Left renal cortex interstitium (tissue), 4 donors: ENCODE data around the gene RPS16. TPM values are rescaled to one million over a fixed set of nuclear protein-coding genes. Genes with fewer than 3 reads are reported as not detected.
"Not testable (repeated sequence)": the region's sequence is repeated elsewhere in the genome, so short reads cannot be mapped to it uniquely, and the experiment has no call there.

Experiments
- DNase-seq, 4 donors: peaks; one replicate each; pipeline ENCODE4 v3.0.0-alpha.2; 2013; ENCODE audit warnings: low read depth in 4 of 4, low spot score in 2 of 4, missing footprints in 1 of 4
- polyA plus RNA-seq, 4 donors: library from polyadenylated mRNA; unstranded; fragments of 120-200 nt; gene quantifications; one replicate each; pipeline ENCODE4 v1.2.1, GENCODE V29; 2013; ENCODE audit not compliant: insufficient read length in 4 of 4

RPS16 gene
- polyA plus RNA-seq, 4 donors, result 1,223 to 1,602 (median 1,296) TPM

DNA sequence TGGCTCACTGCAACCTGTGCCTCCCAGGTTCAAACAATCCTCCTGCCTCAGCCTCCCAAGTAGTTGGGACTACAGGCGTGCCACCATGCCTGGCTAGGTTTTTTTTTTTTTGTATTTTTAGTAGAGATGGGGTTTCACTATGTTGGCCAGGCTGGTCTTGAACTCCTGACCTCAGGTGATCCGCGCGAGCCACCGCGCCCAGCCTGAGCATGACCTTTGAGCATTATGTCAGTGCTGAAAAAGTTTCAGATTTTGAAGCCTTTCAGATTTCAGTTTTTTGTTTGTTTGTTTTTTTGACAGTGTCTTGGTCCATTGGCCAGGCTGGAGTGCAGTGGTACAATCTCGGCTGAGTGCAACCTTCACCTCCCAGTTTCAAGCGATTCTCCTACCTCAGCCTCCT is 15.5 kb upstream of the RPS16 start:
- not testable (repeated sequence) for DNase-seq

DNA sequence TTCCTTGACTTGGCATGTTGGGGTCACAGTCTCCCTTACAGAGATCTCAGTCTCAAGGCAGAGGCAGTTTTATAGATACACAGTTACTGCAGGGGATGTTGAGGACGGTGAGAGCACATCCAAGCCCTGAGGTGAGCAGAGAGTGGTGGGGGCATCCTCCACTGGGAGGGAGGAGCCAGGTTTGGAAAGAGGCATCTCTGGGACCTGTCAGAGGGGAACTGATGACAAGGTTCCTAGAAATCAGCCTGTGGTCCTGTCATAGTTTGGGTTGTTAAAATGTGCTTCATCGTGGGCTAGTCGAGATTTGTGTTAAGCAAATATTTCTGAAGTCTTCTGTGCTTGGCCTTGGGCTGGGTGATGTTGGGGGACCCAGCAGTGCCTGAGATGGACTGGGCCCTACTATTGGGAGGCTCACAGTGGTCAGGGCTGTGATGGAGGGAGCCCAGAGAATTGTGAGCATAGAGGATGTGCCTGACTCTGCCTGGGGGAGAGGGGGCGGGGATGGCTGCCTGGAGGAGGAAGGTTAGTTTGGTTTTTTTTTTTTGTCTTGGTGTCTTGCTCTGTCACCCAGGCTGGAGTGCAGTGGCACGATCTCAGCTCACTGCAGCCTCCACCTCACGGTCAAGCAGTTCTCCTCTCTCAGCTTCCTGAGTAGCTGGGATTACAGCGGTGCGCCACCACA is 13.5 kb upstream of the RPS16 start:
- DNase-seq, result no peak

DNA sequence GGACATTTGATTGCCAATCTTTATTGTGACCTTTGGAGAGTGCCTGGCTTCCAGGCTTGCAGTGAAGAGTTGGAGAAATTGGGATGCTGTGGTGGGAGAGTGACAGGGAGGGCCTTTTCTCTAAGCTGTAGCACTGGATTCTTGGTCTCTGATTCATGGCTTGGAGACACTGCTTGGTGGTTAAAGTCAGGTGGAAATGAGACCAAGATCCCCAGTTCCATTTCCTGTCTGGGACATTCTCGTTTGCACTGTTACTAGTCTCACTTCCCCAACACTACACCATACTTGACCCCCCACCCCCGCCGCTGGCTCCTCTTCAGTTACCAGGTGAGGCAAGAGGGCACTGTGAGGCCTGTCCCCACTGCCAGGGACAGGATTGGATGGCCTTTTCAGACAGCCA is 12.5 kb upstream of the RPS16 start:
- DNase-seq, result no peak

DNA sequence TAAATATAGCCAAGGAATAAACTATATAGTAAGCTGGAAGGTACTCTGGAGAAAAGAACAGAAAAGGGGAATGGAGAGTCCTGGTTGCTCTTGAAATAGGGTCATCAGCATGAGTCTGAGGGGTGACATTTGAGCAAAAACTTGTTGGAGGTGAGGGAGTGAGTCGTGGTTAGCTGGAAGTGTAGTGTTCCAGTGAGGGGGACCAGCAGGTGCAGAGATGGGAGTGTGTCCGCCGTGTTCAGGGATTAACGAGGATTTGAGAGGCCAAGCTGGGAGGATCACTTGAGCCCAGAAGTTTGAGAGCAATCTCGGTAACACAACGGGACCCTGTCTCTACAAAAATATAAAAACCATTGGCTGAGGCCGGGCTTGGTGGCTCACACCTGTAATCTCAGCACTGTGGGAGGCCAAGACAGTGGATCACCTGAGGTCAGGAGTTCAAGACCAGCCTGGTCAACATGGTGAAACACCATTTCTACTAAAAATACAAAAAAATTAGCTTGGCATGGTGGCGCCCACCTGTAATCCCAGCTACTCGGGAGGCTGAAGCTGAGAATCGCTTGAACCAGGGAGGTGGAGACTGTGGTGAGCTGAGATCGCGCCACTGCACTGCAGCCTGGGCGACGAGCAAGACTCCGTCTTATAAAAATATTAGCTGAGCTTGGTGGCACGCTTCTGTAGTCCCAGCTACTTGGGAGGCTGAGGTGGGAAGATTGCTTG is 10.8 kb upstream of the RPS16 start:
- no peak for DNase-seq

DNA sequence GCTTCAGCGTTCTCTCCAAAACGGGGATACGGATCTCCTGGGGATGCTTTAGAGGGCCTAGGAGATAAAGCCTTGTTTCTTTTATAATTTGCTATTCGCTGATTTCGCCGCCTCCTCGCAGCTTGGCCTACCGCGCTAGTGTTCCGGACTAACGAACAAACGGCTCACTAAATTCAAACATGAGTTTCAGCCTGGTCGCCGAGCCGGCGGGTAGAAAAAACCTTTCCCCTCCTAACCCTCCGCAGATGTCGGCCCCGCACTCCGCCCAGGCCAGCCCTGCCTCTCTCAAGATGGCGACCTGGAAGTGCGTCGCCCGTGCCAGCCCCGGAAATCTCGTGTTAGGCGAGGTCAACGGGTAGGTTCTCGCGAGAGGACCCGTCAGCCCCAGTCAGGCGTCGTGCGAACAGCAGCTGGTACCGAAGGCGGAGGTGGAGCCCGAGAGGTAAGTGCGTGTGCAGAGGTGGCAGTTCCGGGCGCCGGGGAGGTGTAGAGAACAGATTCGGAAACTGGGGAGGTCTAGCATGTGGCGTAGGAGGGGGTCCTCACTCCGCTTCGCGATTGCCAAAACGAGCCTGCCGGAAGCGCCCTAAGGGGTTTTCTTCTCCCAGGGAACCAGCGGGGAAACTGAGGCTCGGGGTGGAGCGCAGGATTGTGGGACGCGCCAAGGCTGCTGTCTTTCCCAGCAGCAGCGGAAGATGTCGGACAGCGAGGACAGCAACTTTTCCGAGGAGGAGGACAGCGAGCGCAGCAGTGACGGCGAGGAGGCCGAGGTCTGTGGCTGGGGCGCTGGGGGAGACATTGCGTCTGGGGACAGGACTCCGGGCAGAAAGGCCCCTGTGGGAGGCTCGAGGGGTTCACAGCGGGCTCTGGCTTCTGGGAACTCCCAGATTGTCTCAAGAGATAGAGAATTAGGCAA is 9.7 kb upstream of the RPS16 start, which contains the start of gene SUPT5H:
SUPT5H (plus strand) TSS at position 387 of the 916 bp plus-strand sequence; CDS start at position 696, 309 bp downstream.
- peak; percentile 85 to 95 (median 93) for DNase-seq

DNA sequence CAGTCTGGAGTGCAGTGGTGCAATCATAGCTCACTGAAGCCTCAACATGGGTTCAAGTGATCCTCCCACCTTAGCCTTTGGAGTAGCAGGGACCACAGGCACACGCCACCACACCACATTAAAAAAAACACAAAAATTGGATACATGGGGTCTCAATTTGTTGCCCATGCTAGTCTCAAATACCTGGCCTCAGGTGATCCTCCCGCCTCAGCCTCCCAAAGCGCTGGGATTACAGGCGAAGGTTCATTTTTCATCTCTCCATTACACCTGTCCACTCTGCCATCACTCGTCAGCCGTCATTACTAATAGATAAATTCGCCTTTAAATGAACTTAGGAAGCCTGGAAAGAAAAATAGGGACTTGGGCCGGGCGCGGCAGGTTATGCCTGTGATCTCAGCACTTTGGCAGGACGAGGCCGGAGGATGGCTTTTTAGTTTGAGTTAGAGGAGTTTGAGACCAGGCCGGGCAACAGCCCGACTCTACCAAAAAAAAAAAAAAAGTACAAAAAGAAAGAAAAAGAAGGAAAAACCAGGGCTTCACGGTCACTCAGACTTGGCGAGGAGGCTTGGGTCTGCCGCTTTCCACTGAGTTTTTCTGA is 8.9 kb upstream of the RPS16 start:
- peak in 1 of 4 donors; percentile 18 for DNase-seq

DNA sequence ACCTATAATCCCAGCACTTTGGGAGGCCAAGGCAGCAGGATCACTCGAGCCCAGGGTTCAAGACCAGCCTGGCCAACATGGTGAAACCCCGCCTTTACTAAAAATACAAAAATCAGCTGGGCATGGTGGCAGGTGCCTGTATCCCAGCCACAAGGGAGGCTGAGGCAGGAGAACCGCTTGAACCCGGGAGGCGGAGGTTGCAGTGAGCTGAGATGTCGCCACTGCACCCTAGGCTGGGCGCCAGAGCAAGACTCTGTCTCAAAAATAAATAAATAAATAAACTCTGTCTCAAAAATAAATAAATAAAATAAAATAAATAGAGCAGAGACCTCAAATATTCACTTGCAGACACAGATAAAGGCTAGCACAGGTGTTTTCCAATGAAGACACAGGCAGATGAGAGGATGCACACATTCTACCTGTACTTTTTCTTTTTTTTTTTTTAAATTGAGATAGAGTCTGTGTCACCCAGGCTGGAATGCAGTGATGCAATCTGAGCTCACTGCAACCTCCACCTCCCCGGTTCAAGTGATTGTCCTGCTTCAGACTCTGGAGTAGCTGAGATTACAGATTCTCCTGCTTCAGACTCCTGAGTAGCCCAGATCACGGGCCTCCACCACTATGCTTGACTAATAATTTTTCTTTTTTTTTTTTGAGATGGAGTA is 2.7 kb upstream of the RPS16 start:
- DNase-seq, result no peak

DNA sequence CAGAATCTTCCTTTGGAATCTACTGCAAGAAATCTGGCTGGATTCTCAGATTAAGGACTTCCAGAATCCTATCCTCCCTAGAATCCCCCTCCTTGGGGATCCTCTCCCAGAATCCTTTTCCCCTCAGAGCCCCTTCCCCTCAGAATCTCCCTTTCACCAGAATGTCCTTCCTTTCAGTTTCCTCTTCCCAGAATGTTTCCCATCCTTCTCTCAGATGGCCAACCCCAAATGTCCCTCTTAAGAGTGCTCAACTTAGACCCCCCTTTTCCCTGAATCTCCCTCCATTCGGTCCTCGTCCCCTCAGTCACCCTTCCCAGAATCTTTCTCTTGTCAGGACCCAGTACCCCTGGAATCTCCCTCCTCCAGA is 584 bp upstream of the RPS16 start:
- peak in 1 of 4 donors; percentile 24 for DNase-seq

DNA sequence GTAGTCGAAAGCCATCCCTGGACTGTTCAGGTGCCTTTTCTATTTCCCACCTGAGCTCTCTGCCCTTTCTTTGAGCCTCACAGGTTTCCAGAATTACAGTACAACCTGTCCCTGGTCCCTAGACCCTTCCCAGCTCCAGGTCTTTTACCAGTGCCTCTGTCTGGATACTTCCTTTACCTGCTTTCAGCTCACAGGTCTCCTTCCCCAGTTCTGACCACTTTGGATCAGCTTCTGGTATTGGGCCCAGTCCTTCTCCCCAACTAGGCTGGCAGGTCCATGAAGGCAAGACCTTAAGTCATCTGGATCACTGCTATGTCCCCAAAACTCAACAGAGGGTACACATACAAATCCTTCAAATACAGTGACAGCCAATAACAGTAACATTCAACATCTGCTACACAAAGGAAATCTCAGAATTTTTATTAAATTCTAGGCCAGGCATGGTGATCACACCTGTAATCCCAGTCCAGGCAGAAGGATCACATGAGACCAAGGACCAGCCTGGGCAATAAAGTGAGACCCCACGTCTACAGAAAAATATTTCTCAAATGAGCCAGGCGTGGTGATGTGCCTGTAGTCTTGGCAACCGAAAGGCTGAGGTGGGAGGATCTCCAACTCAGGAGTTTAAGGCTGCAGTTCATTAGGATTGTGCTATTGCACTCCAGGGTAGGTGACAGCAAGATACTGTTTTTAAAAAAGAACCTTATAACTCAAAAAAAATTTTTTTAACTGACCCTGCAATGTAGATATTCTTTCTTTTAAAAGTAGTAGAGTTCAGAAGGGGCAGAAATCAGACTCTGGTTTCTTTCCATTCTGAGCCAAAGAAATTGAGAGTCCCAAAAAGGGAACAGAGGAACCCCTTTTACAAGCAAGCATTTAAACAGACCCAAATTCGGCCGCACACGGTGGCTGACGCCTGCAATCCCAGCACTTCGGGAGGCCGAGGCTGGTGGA is 1.3 kb downstream of the RPS16 start:
- DNase-seq, result no peak

DNA sequence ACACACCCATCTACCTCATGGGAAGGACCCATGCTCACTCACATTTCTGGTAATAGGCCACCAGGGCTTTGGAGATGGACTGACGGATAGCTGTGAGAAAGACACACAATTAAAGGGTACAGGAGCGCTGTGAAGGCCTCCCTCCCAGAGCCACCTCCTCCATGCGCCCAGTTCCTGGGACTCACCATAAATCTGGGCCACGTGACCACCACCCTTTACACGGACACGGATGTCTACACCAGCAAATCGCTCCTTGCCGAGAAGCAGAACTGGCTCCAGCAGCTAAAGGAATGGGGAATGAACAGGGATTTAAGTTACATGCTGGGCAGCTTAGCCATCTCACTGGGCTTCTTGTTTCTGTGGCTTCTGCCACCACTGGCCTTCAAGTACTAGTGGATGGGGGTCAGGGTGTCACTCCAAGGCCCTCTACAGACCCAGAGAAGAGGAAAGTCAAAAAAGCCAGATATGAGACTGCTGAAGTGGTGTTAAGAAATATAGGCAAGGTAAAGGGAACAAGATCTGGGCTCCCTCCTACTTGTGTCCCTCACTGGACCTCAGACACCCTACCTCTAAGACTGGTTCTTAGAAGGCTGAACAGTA is 2.2 kb downstream of the RPS16 start:
- DNase-seq, result no peak

DNA sequence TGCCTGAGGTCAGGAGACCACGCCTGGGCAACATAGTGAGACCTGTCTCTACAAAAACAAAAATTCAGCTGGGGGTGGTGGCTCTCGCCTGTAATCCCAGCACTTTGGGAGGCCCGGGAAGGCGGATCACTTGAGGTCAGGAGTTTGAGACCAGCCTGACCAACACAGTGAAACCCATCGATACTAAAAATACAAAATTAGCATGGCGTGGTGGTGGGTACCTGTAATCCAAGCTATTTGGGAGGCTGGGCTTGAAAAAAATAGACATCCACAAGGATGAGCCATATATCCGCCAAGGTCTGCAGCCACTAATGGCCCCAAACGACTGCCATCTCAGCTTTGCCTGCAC is 3.1 kb downstream of the RPS16 start:
- no peak for DNase-seq

DNA sequence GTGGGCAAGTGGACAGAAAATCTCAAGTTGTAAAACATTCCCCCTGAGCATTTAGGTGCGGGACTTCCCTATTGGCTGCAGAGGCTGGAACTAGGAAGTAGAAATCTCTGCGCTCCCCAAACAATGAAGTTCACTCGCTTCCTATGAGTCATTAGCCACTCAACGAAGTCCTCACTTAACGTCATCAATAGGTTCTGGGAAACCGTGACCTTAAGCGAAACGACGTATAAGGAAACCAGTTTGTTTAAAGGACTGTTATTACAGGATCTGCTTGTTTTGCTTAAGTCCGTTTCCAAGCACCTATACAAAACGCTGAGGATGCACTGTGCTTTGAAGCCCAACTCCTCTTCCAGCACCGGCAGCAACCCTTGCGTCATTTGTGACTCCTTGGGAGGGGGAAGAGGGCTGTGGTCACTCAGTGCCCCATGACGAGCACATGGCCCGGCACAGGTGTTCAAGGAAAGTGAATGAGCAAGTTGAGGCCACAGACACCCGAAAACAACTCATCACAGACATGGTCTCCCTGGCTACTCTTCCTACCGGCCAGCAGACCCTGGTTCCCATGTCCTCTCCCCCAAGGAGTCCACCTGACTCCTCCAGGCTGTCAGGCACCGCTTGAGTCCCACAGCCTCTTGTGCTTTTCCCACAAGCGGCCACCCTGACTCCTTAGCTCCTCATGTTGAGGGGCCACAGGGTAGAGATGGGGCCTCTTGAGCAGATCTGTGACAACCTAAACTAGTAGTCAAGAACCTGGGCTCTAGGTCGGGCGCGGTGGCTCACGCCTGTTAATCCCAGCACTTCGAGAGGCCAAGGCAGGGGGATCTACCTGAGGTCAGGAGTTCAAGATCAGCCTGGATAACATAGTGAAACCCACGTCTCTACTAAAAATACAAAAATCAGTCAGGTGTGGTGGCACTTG is 4.8 kb downstream of the RPS16 start:
- DNase-seq, result no peak

DNA sequence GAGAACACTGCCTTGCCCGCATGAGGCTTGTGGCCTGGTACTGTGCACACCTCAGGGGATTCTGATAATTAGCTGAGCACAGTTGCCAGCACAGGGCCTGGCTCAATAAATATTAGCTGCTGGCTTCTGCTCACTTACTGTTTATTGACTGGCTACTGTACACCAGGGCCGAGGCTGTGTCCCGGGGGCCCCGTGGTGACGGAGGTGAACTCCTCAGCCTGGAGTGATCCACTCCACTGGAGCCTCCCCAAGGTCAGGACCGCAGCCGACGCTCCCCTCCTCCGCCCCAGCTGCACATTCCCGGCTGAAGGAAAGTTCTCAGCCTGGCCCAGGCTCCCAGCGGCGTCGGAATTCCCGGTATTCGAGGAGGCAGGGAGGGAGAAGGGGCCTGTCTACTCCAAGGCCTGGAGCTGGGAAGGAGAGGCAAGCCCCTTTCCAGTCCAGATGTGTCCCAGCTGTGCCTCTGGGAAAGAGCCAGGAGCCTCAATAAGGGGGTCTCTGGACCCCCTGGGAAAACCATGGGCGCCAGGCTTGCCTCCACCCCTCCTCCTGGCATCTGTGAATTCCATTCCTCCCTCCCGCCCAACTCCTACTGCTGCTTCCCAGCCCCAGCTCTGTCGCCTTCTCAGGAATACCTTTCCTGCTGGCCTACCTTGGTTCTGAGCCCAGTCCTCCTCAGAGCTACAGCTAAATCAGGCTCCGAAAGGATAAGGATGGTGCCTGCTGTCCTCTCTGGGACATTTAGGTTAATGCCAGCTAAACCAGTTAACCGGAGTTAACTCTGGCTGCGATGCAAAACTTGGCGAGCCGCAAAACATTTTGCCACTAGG is 7.3 kb downstream of the RPS16 start:
- peak in 2 of 4 donors; percentile 74 to 87 for DNase-seq

DNA sequence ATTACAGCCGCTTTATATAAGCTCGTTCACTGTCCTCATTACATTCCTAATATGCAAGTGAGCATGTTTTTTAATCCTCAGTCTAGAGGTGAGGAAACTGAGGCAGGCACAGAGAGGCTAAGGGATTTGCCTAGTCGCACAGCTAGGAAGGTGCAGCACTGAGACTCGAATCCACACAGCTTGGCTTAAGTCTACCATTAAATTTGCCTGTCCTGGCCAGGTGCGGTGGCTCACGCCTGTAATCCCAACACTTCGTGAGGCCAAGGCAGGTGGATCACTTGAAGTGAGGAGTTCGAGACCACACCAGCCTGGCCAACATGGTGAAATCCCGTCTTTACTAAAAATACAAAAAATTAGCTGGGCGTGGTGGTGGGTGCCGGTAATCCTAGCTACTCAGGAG is 8.0 kb downstream of the RPS16 start:
- no peak for DNase-seq

DNA sequence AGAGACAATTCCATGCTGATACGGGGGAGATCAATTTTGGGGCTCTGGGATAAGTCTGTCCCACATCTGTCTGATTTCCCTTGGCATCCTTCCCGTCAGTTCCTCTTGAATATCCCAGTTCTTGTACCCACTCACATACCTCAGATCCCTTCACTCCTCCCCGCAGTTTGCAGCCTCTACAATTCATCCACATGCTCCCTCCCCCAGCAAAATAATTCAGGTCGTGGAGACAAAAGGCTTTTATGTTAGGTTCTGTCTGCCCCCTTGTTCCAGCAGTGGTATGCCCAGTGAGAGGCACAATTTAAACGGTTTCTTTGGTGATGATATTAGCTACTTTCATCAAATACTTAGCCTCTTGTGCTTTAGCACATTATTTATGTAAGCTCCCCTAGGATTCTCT is 9.6 kb downstream of the RPS16 start:
- DNase-seq, result no peak

DNA sequence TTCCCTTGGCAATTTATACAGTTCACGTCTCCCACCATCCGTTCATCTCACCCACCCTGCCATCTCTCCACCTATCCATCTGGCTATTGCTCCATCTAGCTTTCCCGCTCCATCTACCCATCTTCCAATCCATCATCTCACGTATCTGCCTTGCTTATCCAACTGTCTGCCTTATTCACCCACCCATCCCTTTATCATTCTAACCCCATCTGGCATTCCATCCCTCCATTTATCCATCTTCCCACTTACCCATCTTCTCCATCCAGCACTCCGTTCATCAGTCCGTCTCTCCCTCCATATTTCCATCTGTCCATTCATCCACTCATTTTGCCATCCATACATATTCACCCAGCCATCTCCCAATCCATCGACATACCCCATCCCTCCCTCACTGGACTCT is 10.0 kb downstream of the RPS16 start:
- DNase-seq, result no peak

DNA sequence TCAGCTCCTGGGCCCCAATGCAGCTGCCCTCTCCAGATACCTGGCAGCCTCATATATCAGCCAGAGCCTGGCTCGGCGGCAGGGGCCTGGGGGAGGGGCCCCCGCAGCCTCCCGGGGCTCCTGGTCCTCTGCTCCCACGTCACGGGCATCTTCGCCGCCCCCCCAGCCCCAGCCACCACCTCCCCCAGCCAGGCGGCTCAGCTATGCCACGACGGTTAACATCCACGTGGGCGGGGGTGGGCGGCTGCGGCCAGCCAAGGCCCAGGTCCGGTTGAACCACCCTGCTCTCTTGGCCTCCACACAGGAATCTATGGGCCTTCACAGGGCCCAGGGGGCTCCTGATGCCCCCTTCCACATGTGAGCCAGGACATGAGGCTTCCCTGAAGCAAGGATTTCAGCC is 10.8 kb downstream of the RPS16 start:
- DNase-seq, result no peak
